H1 (cell line): Measurements from ENCODE around the gene CKAP2L. TPM values are rescaled to one million over a fixed set of nuclear protein-coding genes. Genes with fewer than 3 reads are reported as not detected.
A peak's percentile ranks its signal among the peaks of the same experiment; 100 is the strongest.

ENCODE experiments used
- CTCF ChIA-PET: fragments of 300-600 bp; sonication (Branson Sonifier 250); formaldehyde crosslinking; loops from one replicate; lab custom pipeline; 2021; ENCODE audit not compliant: partially characterized antibody; lab: Charles Lee
- POLR2A ChIA-PET: fragments of 300-600 bp; sonication (Branson Sonifier 250); formaldehyde crosslinking; loops from one replicate; lab custom pipeline; 2021; ENCODE audit warnings: inconsistent platforms; ENCODE audit not compliant: partially characterized antibody; lab: Charles Lee
- DNase-seq, 2 experiments: peaks; one replicate each; pipeline versions ENCODE4 v3.0.0 to v3.0.0-alpha.2; 2010 to 2022; ENCODE audit warnings: low spot score in 2 of 2, low read depth in 1 of 2, mixed read lengths in 1 of 2
- FAIRE-seq: peaks from 2 replicates; lab custom pipeline; 2011; peaks lifted over from hg19 to GRCh38; lab: Jason Lieb, UNC
- H2AFZ ChIP-seq: 2 replicates; pipeline ENCODE4 v1.8.1; 2012; ENCODE audit warnings: low read length, inconsistent platforms
- H2AK5ac ChIP-seq: 2 replicates; pipeline ENCODE4 v1.6.1; 2013; ENCODE audit warnings: low read depth, low read length
- H2BK120ac ChIP-seq: replicated peaks from 2 replicates; pipeline ENCODE3; 2013; ENCODE audit warnings: low read depth, low read length, inconsistent platforms
- H2BK12ac ChIP-seq: 2 replicates; pipeline ENCODE4 v1.6.1; 2013; ENCODE audit warnings: low read depth, low read length
- H2BK15ac ChIP-seq: 2 replicates; pipeline ENCODE4 v1.6.1; 2013; ENCODE audit warnings: low read length
- H2BK20ac ChIP-seq: 2 replicates; pipeline ENCODE4 v1.6.1; 2013; ENCODE audit warnings: low read length
- H2BK5ac ChIP-seq: 2 replicates; pipeline ENCODE4 v1.6.1; 2013; ENCODE audit warnings: low read depth, low read length
- H3K14ac ChIP-seq: 2 replicates; pipeline ENCODE4 v1.6.1; 2013; ENCODE audit warnings: inconsistent platforms; ENCODE audit not compliant: insufficient read length
- H3K18ac ChIP-seq: 2 replicates; pipeline ENCODE4 v1.6.1; 2013; ENCODE audit warnings: low read length; ENCODE audit errors: extremely low read depth
- H3K23ac ChIP-seq: 2 replicates; pipeline ENCODE4 v1.6.1; 2013; ENCODE audit warnings: inconsistent platforms; ENCODE audit not compliant: insufficient read length
- H3K23me2 ChIP-seq: 2 replicates; pipeline ENCODE4 v1.6.1; 2013; ENCODE audit warnings: low read depth, low read length
- H3K27ac ChIP-seq: 2 replicates; pipeline ENCODE4 v1.6.1; 2011; ENCODE audit warnings: low read depth, low read length, inconsistent platforms
- H3K27me3 ChIP-seq, 4 experiments: replicated peaks in 1 of 4; 1 replicate in 1 of 4; 2 replicates in 3 of 4; pipeline versions ENCODE4 v1.6.1 to v1.8.1; 2011 to 2013; ENCODE audit warnings: low read length in 3 of 4, mild to moderate bottlenecking in 3 of 4, inconsistent platforms in 2 of 4, mixed read lengths in 2 of 4, moderate library complexity in 1 of 4; ENCODE audit not compliant: control insufficient read depth in 3 of 4, insufficient read depth in 3 of 4; ENCODE audit errors: extremely low read depth in 1 of 4
- H3K36me3 ChIP-seq, 4 experiments: 2 replicates each; pipeline versions ENCODE4 v1.6.1 to v1.8.1; 2011 to 2013; ENCODE audit warnings: mild to moderate bottlenecking in 4 of 4, low read length in 3 of 4, moderate library complexity in 2 of 4, control low read depth in 1 of 4, inconsistent platforms in 1 of 4; ENCODE audit not compliant: insufficient read depth in 4 of 4, control insufficient read depth in 2 of 4
- H3K4ac ChIP-seq: replicated peaks from 2 replicates; pipeline ENCODE3; 2013; ENCODE audit warnings: low read length, low read depth, mixed read lengths, inconsistent platforms; ENCODE audit not compliant: insufficient read length
- H3K4me1 ChIP-seq, 4 experiments: replicated peaks in 1 of 4; 1 replicate in 1 of 4; 2 replicates in 3 of 4; pipeline versions ENCODE4 v1.6.1 to v1.8.1; 2011 to 2013; ENCODE audit warnings: low read length in 3 of 4, inconsistent platforms in 2 of 4, mixed read lengths in 1 of 4; ENCODE audit not compliant: insufficient read depth in 4 of 4, control insufficient read depth in 3 of 4
- H3K4me2 ChIP-seq, 2 experiments: 2 replicates each; pipeline versions ENCODE4 v1.6.1 to v1.8.1; 2011 to 2013; ENCODE audit warnings: low read depth in 2 of 2, low read length in 2 of 2, control low read depth in 1 of 2, inconsistent platforms in 1 of 2, mild to moderate bottlenecking in 1 of 2; ENCODE audit not compliant: insufficient read depth in 1 of 2
- H3K4me3 ChIP-seq, 4 experiments: fragments of 200-600, 300-600 bp in 1 of 4; sonication (generic), shearing (Covaris generic), sonication (Bioruptor Twin) in 1 of 4; 2 replicates each; pipeline versions ENCODE4 v1.5.1 to v1.8.1; 2011 to 2016; ENCODE audit warnings: low read length in 4 of 4, low read depth in 3 of 4, control low read depth in 2 of 4, inconsistent platforms in 2 of 4, mild to moderate bottlenecking in 2 of 4, mixed read lengths in 1 of 4, moderate library complexity in 1 of 4; ENCODE audit not compliant: insufficient read depth in 2 of 4; ENCODE audit errors: extremely low read depth in 1 of 4
- H3K56ac ChIP-seq: replicated peaks from 2 replicates; pipeline ENCODE3; 2013; ENCODE audit warnings: low read depth, mild to moderate bottlenecking, mixed read lengths, low read length, inconsistent platforms; ENCODE audit not compliant: insufficient read length
- H3K79me1 ChIP-seq: 2 replicates; pipeline ENCODE4 v1.6.1; 2013; ENCODE audit warnings: low read depth, low read length, control low read depth
- H3K79me2 ChIP-seq, 2 experiments: 2 replicates each; pipeline versions ENCODE4 v1.6.1 to v1.8.1; 2012 to 2013; ENCODE audit warnings: low read length in 2 of 2, mild to moderate bottlenecking in 2 of 2, inconsistent platforms in 1 of 2; ENCODE audit not compliant: insufficient read depth in 2 of 2, control insufficient read depth in 1 of 2
- H3K9ac ChIP-seq, 4 experiments: replicated peaks in 1 of 4; 1 replicate in 1 of 4; 2 replicates in 3 of 4; pipeline versions ENCODE4 v1.6.1 to v1.8.1; 2011 to 2013; ENCODE audit warnings: low read depth in 3 of 4, low read length in 3 of 4, control low read depth in 2 of 4, mild to moderate bottlenecking in 2 of 4, moderate library complexity in 2 of 4, inconsistent platforms in 1 of 4; ENCODE audit errors: extremely low read depth in 1 of 4
- H3K9me3 ChIP-seq, 2 experiments: 2 replicates each; pipeline versions ENCODE4 v1.6.1 to v1.8.1; 2012 to 2013; ENCODE audit warnings: mild to moderate bottlenecking in 2 of 2, moderate library complexity in 2 of 2, control low read depth in 1 of 2, inconsistent platforms in 1 of 2, low read depth in 1 of 2, low read length in 1 of 2, mixed read lengths in 1 of 2; ENCODE audit not compliant: insufficient read depth in 2 of 2
- H4K20me1 ChIP-seq, 2 experiments: replicated peaks in 1 of 2; 2 replicates each; pipeline versions ENCODE3 to v1.8.1; 2011 to 2013; ENCODE audit warnings: inconsistent platforms in 2 of 2, low read length in 2 of 2, mild to moderate bottlenecking in 1 of 2; ENCODE audit not compliant: insufficient read depth in 2 of 2, control insufficient read depth in 1 of 2
- H4K5ac ChIP-seq: 2 replicates; pipeline ENCODE4 v1.6.1; 2013; ENCODE audit warnings: low read length, low read depth, mixed read lengths, inconsistent platforms; ENCODE audit not compliant: insufficient read length
- H4K8ac ChIP-seq: 2 replicates; pipeline ENCODE4 v1.8.0; 2013; ENCODE audit warnings: mild to moderate bottlenecking, moderate library complexity, low read length, inconsistent platforms; ENCODE audit not compliant: insufficient read depth; ENCODE audit errors: extremely low read depth
- H4K91ac ChIP-seq: replicated peaks from 2 replicates; pipeline ENCODE3; 2013; ENCODE audit warnings: low read length, mixed read lengths, inconsistent platforms; ENCODE audit not compliant: insufficient read length
- WGBS, 2 experiments: shearing (Covaris generic) in 1 of 2; methylation state at CpG; one replicate each; pipeline versions ENCODE4 v1.1.6 to v1.1.7; 2013 to 2015; ENCODE audit warnings: low lambda C conversion rate in 2 of 2, mixed read lengths in 2 of 2, inconsistent platforms in 1 of 2, low coverage in 1 of 2, missing lambda C conversion rate in 1 of 2; ENCODE audit not compliant: insufficient replicate concordance in 2 of 2, insufficient coverage in 1 of 2, insufficient read length in 1 of 2; ENCODE audit errors: extremely low coverage in 1 of 2, missing lambda C conversion rate in 1 of 2; 5-methylcytosine and 5-hydroxymethylcytosine counted together
- long read RNA-seq, 2 experiments: library from RNA in 1 of 2; library from capped mRNA in 1 of 2; stranded (forward); transcript quantifications; one replicate each; pipeline ENCODE4 v2.0.0, GENCODE V29; 2021; ENCODE audit warnings: inconsistent platforms in 1 of 2
- polyA minus RNA-seq, 3 experiments: library from RNA; depleted of rRNA, polyadenylated mRNA; stranded (reverse); fragments of >200 nt; gene quantifications; 1 replicate in 2 of 3; 2 replicates in 1 of 3; pipeline ENCODE4 v1.2.3, GENCODE V29; 2011
- polyA plus RNA-seq, 7 experiments: library from polyadenylated mRNA; depleted of rRNA in 3 of 7; stranded (reverse) in 5 of 7; unstranded in 2 of 7; fragments of >200 nt in 5 of 7; fragments of 200-250 nt in 2 of 7; gene quantifications; 1 replicate in 5 of 7; 2 replicates in 1 of 7; 4 replicates in 1 of 7; pipeline versions ENCODE4 v1.2.1 to v1.2.3, GENCODE V29; 2011 to 2013; ENCODE audit warnings: missing spikeins in 2 of 7, mixed read lengths in 2 of 7
- total RNA-seq: library from RNA; stranded (reverse); fragmentation: NEBNext Ultra II Directional; extraction: Animal tissue kit (Norgen Biotek cat#: 25700); gene quantifications from 2 replicates; pipeline ENCODE4 v1.2.1, GENCODE V29; 2021

Gene CKAP2L
- total RNA-seq (19.3 and 20.7 TPM in 2 replicates), polyA plus RNA-seq (2011; rRNA removed) (1.6 and 2.5 TPM in 2 replicates), polyA minus RNA-seq (2011; rRNA and poly(A)+ RNA removed) (7.0 and 12.7 TPM in 2 replicates)
- 4.1 TPM for polyA plus RNA-seq (2011; cell fraction: cytosol; rRNA removed)
- 4.1 TPM for polyA plus RNA-seq (2011; cell fraction: nucleus; rRNA removed)
- polyA plus RNA-seq (2012, experiment 1 of 2): 5.7 to 11.6 TPM (median 6.5 TPM) in 4 replicates
- 0.55 TPM for polyA plus RNA-seq (2012, experiment 2 of 2)
- 12.2 TPM for polyA plus RNA-seq (2013, experiment 1 of 2)
- 11.0 TPM for polyA plus RNA-seq (2013, experiment 2 of 2)
- 5.7 TPM for polyA minus RNA-seq (2011; cell fraction: cytosol; rRNA and poly(A)+ RNA removed)
- polyA minus RNA-seq (2011; cell fraction: nucleus; rRNA and poly(A)+ RNA removed): 18.7 TPM
- long read RNA-seq, experiment 1, full-length matches to known transcripts: 3 of 16 reads
- long read RNA-seq, experiment 1, partial matches to known transcripts: 3 of 16 reads
- long read RNA-seq, experiment 1, other reads (novel, unspliced or antisense): 10 of 16 reads
- long read RNA-seq, experiment 2, full-length matches to known transcripts: 1 of 3 reads
- long read RNA-seq, experiment 2, partial matches to known transcripts: 2 of 3 reads
- long read RNA-seq, experiment 2, other reads (novel, unspliced or antisense): 0 of 3 reads

GRCh38 chr2:112764071-112765044, at the start of gene CKAP2L:
Gene CKAP2L, minus strand, starts transcription at chr2:112764609. Its CDS starts 11 bp downstream, at chr2:112764598.
- Histone ChIP-seq H3K4me1 (peaks cover 0 to 8% (median 3%) of the 10 kb centered on the region in 4 experiments; a peak in 3 of 7 replicates), H3K79me1 (peaks cover 4% of the 10 kb centered on the region; the same call in 1 of the 2 replicates), H3K14ac (no peak within 1 kb of the TSS), H3K9ac (peak within 1 kb of the TSS in 3 of 4 experiments; percentile 32 to 60 (median 34); a peak in 5 of 7 replicates), H3K27me3 (no peaks in the 10 kb centered on the region), H2AFZ (peak within 1 kb of the TSS; percentile 68), H3K4ac (no peak within 1 kb of the TSS), H3K9me3 (no peaks in the 10 kb centered on the region), H3K27ac (no peak within 1 kb of the TSS), H3K36me3 (peaks cover 0 to 14% (median 3%) of the 10 kb centered on the region in 4 experiments; a peak in 3 of 8 replicates), H4K8ac (peak within 1 kb of the TSS; percentile 91), H2BK20ac (no peak within 1 kb of the TSS), H4K20me1 (no peaks in the 10 kb centered on the region), H4K91ac (no peak within 1 kb of the TSS), H3K56ac (peak within 1 kb of the TSS; percentile 71), H3K79me2 (peaks cover 0 to 8% of the 10 kb centered on the region in 2 experiments; a peak in 1 of 4 replicates), H3K23ac (no peak within 1 kb of the TSS), H3K4me2 (peak within 1 kb of the TSS; percentile 84 to 98), H2AK5ac (no peak within 1 kb of the TSS), H3K23me2 (peaks cover 6% of the 10 kb centered on the region), H2BK12ac (no peak within 1 kb of the TSS), H4K5ac (no peak within 1 kb of the TSS), H2BK15ac (no peak within 1 kb of the TSS), H2BK120ac (no peak within 1 kb of the TSS), H3K4me3 (peak within 1 kb of the TSS; percentile 76 to 91 (median 86)), H3K18ac (no peak within 1 kb of the TSS; the same call in 1 of the 2 replicates), H2BK5ac (no peak within 1 kb of the TSS; the same call in 1 of the 2 replicates)
- ChIA-PET POLR2A (interaction anchor here (1.0 kb wide), 1 partner anchor 103 kb away, joined by 3 read pairs; no protein-coding TSS in a partner anchor), CTCF (interaction anchor here (1.6 to 4.6 kb wide), 4 partner anchors 121 to 178 kb away, joined by 3 to 17 read pairs (median 10); no protein-coding TSS in a partner anchor)
- WGBS, 2 experiments: 2% methylated on average over 58 of the region's 79 CpGs; no CpG with 5 or more reads in 1 of the 2 experiments
- FAIRE-seq (no peak), DNase-seq (peak; percentile 90 to 91)
